GM19099 (cell line): ENCODE results near the gene LHX3.

Source experiments
- POLR2A ChIP-seq: IDR thresholded peaks from 3 replicates; pipeline ENCODE4 v1.6.1; 2011; ENCODE audit warnings: low read depth; ENCODE audit not compliant: insufficient read length; ENCODE audit errors: extremely low read depth

The LHX3 gene

GRCh38 chr9:136197930-136198604, 6.9 kb downstream of the LHX3 start:
- no peak for TF ChIP-seq POLR2A

GRCh38 chr9:136197084-136197875, 7.6 kb downstream of the LHX3 start:
- no peak for TF ChIP-seq POLR2A

GRCh38 chr9:136196404-136197083, 8.4 kb downstream of the LHX3 start:
- no peak for TF ChIP-seq POLR2A

- TF ChIP-seq POLR2A: no peak
Measured at GRCh38 chr9:136194540-136194939, 10.4 kb downstream of the LHX3 start.

GRCh38 chr9:136193891-136194279, 11.0 kb downstream of the LHX3 start:
- TF ChIP-seq POLR2A: no peak

- no peak for TF ChIP-seq POLR2A
Measured at GRCh38 chr9:136193127-136193890, 11.6 kb downstream of the LHX3 start.

GRCh38 chr9:136192289-136193126, 12.4 kb downstream of the LHX3 start:
- no peak for TF ChIP-seq POLR2A

- no peak for TF ChIP-seq POLR2A
Measured at GRCh38 chr9:136191960-136192286, 13.0 kb downstream of the LHX3 start.

- no peak for TF ChIP-seq POLR2A
Measured at GRCh38 chr9:136191099-136191959, 13.6 kb downstream of the LHX3 start.

- TF ChIP-seq POLR2A: no peak
Measured at GRCh38 chr9:136190656-136191055, 14.3 kb downstream of the LHX3 start.

- no peak for TF ChIP-seq POLR2A
Measured at GRCh38 chr9:136190237-136190601, 14.7 kb downstream of the LHX3 start.

- no peak for TF ChIP-seq POLR2A
Measured at GRCh38 chr9:136189394-136190236, 15.3 kb downstream of the LHX3 start.

GRCh38 chr9:136187683-136188586, 17.0 kb downstream of the LHX3 start:
- TF ChIP-seq POLR2A: no peak
